Head of caudate nucleus (tissue), 42 donors: ENCODE data around the gene XIST.
"Not testable (repeated sequence)": the region's sequence is repeated elsewhere in the genome, so short reads cannot be mapped to it uniquely, and the experiment has no call there.

Experiments used
- DNase-seq, 42 donors: peaks; one replicate each; pipeline versions ENCODE4 v3.0.0 to v3.0.0-alpha.2; 2020 to 2021; ENCODE audit warnings: mixed read lengths in 7 of 42
- intact Hi-C: fragments of 100-400 bp; cut with DNase I; formaldehyde crosslinking; loops from one replicate; pipeline ENCODE4 v1.15.0; 2022

The XIST gene

DNA sequence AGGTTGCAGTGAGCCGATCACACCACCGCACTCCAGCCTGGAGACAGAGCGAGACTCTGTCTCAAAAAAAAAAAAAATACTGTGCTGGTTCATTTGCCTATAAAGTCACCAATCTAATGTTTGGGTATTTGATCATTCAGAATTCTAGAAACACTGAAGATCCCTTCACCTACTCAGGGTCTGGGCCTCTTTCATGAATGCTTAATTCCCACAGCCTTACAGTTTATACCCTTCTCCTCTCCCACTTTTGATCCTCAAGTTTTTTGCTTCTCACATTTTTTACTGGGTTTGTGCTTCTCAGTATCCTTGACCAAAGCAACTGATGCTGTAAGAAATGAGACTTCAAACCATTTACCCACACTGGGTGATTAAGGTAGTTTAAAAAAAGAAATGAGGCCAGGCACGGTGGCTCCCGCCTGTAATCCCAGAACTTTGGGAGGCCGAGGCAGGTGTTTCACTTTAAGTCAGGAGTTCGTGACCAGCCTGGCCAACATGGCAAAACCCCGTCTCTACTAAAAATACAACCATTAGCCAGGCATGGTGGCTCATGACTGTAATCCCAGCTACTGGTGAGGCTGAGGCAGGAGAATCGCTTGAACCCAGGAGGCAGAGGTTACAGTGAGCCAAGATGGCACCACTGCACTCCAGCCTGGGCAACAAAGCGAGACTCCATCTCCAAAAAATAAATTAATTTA is 32.5 kb downstream of the XIST start:
- DNase-seq, intact Hi-C loops: not testable (repeated sequence)

DNA sequence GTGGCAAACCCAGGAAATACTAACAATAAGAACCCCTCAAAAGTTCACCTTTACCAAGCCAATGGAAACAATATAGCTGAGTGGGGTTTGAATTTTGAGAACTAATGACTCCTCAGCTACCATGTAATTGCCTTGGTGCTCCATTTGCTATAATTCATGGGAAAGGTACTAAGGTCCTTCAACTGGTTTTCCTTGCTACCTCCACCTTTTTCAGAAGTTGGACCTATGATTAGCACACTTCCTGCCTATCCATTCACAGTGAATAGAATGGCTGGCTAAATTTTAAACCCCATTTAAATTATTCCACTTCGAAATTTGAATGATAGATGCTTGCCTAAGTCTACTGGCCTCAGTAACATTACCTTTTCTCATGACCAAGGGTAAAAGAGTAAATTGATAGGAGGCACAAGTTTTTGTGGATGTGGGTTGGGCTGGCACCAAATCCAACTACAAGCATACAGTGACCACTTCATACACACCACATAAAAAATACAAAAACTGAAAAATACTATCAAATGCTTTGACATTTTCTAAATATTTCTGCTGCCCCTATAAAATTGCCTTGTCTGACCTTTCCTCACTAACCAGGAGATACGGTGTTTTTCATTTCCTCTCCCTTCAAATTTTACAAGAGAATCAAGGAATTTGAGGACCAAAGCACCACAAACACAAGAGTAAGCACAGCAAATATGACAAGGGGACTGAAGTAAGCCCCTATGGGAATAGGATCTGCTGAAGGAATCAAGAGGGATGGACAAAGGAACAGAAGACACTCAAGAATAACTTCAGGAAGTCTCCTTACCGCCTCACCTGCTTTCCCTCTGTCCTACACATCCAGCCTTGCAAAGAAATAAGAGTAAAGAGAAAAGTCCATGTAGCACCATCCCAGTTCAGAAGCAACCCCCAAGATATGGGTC is 34.1 kb downstream of the XIST start:
- intact Hi-C loops = no loop called here
- DNase-seq = no peak

DNA sequence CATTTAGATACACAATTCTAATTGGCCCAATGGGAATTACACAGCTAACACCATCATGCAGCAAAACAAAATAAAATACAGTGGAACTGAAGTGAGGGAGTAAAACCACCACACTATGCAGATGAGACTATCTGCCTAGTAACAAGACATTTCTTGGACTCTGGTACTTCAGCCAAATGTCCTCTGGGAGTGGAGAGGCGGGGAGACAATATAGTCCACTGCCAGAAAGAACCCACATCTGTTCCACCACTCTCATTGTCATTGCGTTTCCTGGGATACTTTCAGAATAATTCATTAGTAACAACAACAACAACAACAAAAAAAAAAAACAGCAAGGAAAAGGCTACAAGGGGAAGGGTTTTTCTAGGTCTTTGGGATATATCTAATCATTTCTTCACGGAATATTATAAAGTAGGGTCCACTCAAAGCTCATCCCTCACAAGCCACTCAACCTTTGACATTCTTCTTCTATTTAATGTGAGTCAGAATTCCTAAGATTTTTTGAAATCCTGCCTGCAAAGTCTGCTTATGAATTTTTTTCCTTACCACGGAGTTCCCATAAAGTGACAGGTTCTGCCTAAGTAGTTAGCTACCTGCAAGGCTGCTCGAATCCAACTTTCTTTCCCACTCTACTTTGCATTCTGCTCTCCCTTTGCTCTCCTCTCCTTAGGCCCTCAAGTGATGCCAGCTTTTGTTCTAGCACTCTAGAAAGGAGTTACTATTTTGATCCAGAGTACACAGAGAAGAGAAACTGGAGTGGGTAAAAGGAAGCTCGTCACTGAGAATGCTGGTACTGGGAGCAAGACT is 34.9 kb downstream of the XIST start:
- no peak for DNase-seq
- intact Hi-C loops = no loop called here

DNA sequence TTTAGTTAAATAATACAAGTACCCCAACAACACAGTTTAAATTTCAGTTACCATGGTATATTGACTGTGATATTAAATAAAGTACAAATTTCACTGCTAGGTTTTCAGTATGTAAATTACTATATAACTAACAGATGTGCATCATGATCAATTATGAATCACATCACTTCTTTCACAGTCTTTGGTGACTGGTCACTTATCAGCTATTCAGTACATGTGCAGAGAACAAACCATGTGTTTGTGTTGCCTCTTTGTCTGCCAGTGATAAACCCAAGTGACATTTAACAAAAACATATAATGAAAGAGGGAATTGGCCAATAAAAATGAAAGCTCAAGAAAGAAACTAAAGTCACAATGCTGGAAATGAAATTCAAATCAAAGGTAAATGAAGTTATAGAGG is 40.3 kb downstream of the XIST start:
- DNase-seq = no peak
- intact Hi-C loops = no loop called here

DNA sequence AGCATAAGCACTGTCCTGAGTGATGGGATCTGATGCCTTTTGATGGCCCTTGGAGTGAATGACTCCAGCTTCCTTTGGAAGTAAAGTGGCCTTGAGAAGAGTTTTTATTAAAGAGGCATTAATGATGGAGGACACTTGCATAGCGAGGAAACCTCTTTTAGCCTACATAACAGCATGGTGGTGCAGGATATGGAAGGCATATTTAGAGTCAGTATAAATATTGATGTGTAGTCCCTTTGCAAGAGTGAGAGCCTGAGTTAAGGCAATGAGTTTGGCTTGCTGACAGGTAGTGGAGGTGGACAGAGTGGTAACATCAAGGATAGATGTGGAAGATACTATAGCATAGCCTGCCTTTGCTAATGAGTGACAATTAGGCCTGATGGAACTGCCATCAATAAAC is 48.4 kb downstream of the XIST start:
- intact Hi-C loops, DNase-seq: not testable (repeated sequence)

DNA sequence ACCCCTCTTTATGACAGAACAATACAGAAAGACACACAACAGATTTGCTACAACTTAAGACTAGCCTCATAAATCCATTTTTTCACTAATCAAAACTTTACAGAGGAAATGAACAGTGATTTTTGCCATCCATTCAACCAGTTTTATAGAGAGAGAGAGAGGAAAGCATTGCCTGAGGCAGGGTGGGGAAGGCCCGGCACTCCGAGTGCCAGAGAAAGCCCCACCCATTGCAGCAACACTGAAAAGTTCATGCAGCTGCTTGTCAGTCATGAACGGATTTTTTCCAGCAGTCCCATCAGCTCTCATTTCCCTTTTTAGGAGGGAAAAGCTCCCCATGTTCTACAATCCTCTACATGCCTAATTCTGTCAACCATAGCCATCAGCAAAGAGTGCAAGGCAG is 52.6 kb downstream of the XIST start:
- DNase-seq = no peak
- intact Hi-C loops = no loop called here

DNA sequence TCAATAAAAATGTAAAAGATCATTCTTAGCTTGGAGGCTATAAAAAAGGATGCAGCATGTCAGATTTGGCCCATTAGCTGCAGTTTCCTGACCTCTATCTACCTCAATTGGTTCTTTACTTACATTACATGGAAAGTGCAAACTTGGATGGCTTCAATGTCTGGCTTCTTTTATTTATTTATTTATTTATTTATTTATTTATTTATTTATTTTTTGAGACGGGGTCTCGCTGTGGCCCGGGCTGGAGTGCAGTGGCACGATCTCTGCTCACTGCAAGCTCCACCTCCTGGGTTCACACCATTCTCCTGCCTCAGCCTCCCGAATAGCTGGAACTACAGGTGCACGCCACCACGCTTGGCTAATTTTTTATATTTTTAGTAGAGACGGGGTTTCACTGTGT is 60.0 kb downstream of the XIST start:
- intact Hi-C loops, DNase-seq: not testable (repeated sequence)

DNA sequence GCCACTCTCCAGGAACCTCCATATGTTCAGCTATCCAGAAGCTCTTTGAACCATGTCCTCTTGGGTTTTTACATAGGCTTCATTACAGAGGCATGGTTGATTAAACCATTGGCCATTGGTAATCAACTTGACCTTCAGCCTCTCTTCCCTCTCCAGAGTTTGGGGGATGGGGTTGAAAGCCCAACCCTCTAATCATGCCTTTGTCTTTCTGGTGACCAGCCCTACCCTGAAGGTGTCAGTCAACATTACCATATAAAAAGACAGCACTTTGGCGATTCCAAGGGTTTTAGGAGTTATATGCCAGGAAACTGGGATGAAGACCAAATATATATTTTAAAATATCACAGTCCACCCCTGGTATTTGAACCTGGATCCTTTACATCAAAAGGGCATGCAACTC is 67.0 kb downstream of the XIST start:
- intact Hi-C loops = no loop called here
- no peak for DNase-seq
